GM10248 (cell line): ENCODE measurements around the gene SBF1.

ENCODE experiments used
- CTCF ChIA-PET: fragments of 300-600 bp; sonication (Branson Sonifier 250); formaldehyde crosslinking; extraction: SDS; loops from one replicate; lab custom pipeline; 2021; ENCODE audit warnings: antibody characterized with exemption; lab: Yijun Ruan, JAX
- POLR2A ChIA-PET: fragments of 350-650 bp; sonication (Branson Sonifier 250); formaldehyde crosslinking; extraction: SDS; loops from one replicate; lab custom pipeline; 2020; ENCODE audit warnings: antibody characterized with exemption; lab: Yijun Ruan, JAX
- DNase-seq: peaks from one replicate; pipeline ENCODE4 v3.0.0; 2012; ENCODE audit errors: extremely low spot score
- CTCF ChIP-seq: IDR thresholded peaks from 2 replicates; pipeline ENCODE4 v1.5.1; 2012; ENCODE audit warnings: mild to moderate bottlenecking, low read depth; ENCODE audit errors: extremely low read depth, missing control alignments, control extremely low read depth

Gene SBF1

DNA sequence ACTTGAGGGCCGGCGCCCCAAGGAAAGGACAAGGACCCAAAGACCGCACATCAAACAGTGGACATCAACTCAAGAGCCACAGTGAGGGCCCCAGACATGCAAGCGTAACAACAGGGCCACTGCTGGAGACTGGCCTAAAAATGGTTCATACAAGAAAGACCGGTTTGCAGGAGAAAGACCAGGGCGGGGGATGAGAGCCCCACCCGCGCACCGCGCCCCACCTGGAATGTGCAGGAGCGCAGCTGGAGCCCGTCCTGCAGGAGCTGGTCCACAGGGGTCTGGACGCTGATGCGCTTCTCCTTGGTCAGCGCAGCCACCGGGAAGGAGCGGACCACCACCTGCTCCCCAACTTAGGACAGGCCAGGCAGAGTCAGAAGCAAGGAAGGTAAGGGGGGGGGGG lies 13.9 kb downstream of the SBF1 start:
- ChIA-PET POLR2A (no interaction called here), CTCF (interaction anchor here (2.0 kb wide), 1 partner anchor 12 kb away, joined by 5 read pairs; no protein-coding TSS in a partner anchor)
- DNase-seq: no peak
- no peak for TF ChIP-seq CTCF

- TF ChIP-seq CTCF: peak; percentile 5
- ChIA-PET CTCF (interaction anchor here (1.3 to 2.0 kb wide), 2 partner anchors 14 to 39 kb away, joined by 3 to 5 read pairs; no protein-coding TSS in a partner anchor), POLR2A (no interaction called here)
- DNase-seq: no peak
Observed at GRCh38 chr22:50459496-50460140, 15.2 kb downstream of the SBF1 start.

DNA sequence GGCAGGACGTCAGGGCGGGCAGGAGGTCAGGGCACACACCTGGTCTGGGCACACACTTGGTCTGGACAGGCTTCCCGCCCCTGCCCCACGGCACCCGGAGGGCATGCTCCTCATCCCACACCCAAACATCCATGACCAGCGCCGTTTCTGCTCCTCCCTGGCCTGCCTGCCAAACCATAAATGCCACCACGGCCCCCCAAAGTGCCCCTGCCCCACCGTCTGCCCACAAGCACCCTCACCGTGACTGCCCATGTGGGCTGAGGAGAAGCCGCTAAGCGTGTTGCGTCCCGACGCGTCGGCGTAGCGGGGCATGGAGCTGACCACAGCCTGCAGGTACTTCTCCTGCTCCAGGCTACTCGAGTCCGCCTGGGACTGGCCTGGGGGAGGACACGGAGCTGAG lies 15.8 kb downstream of the SBF1 start:
- no peak for TF ChIP-seq CTCF

DNA sequence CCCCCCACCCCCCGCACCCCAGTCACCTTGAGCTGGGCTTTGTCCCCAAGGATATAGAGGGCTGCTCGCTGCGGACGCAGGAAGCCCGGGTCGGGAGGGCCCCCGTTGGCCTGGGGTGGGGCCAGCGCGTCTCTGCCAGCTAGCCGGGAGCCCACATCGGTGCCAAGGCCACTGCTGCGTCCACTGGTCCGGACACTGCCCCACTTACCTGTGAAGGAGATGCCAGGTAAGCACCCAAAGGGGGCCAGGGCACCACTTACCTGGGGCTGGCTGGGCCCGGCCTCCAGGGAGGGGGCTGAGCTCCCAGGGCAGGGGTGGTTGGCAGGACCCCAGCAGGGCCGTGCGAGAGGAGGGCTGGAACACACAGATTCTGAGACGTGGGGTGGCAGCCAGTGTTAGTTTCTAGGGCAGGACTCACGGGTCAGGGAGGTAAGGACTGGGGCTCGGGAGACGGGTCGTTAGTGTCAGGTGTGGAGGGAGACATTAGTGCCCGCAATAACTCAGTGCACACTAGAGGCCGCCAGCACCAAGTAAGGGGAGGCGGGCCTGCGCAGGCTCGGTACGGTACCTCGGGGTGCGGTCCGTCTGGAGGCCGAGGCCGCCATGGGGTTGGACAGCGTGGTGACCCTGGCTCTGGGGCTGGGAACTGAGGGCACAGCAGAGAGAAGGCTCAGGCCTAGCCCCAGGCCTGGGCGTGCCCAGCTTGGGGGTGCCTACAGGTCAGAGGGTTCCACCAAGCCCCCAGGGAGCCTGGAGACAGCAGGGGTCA lies 18.2 kb downstream of the SBF1 start:
- POLR2A ChIA-PET: no interaction called here
- no peak for DNase-seq
- peak; percentile 25 for TF ChIP-seq CTCF
- CTCF ChIA-PET: interaction anchor here (0.9 to 1.3 kb wide), 2 partner anchors 9 to 17 kb away, joined by 3 read pairs; no protein-coding TSS in a partner anchor

More for the DNA sequence above, 15.8 kb downstream of the SBF1 start:
- DNase-seq: no peak
- POLR2A ChIA-PET: no interaction called here
- CTCF ChIA-PET: interaction anchor here (1.3 to 2.0 kb wide), 2 partner anchors 14 to 40 kb away, joined by 3 to 5 read pairs; no protein-coding TSS in a partner anchor

GRCh38 chr22:50456026-50456425 lies 18.8 kb downstream of the SBF1 start:
- POLR2A ChIA-PET: no interaction called here
- CTCF ChIA-PET: interaction anchor here (0.9 to 1.3 kb wide), 3 partner anchors 10 to 180 kb away, joined by 3 read pairs; no protein-coding TSS in a partner anchor
- TF ChIP-seq CTCF: no peak
- no peak for DNase-seq

GRCh38 chr22:50455201-50455600 lies 19.6 kb downstream of the SBF1 start:
- CTCF ChIA-PET: interaction anchor here (1.0 to 2.0 kb wide), 4 partner anchors 11 to 179 kb away, joined by 3 to 6 read pairs (median 3); partner anchors contain the start of gene SYCE3
- POLR2A ChIA-PET: no interaction called here
- no peak for DNase-seq
- no peak for TF ChIP-seq CTCF
